Testis (tissue), 5 donors: ENCODE measurements around the gene UMPS. TPM values are rescaled to one million over a fixed set of nuclear protein-coding genes. Genes with fewer than 3 reads are reported as not detected.

Experiments used
- DNase-seq: peaks from one replicate; pipeline ENCODE4 v3.0.0-alpha.2; 2019
- H3K27ac ChIP-seq, 2 donors: fragments of 200-600 bp; sonication (generic); one replicate each; pipeline ENCODE4 v1.5.1; 2019
- H3K27me3 ChIP-seq: fragments of 200-600 bp; sonication (generic); one replicate; pipeline ENCODE4 v1.5.1; 2019
- H3K36me3 ChIP-seq: fragments of 200-600 bp; sonication (generic); one replicate; pipeline ENCODE4 v1.5.1; 2017; ENCODE audit warnings: low read depth; ENCODE audit errors: missing control alignments
- H3K4me1 ChIP-seq: fragments of 200-600 bp; sonication (generic); one replicate; pipeline ENCODE4 v1.5.1; 2019
- H3K4me3 ChIP-seq, 2 donors: fragments of 200-600 bp; sonication (generic); one replicate each; pipeline ENCODE4 v1.5.1; 2017 to 2019
- H3K9me3 ChIP-seq: fragments of 200-600 bp; sonication (generic); one replicate; pipeline ENCODE4 v1.5.1; 2017
- CTCF ChIP-seq, 3 experiments: fragments of 450-650 bp in 2 of 3; fragments of 200-600 bp in 1 of 3; sonication (generic) in 1 of 3; IDR thresholded peaks; one replicate each; pipeline ENCODE4 v1.5.1; 2016 to 2019; ENCODE audit warnings: antibody characterized with exemption in 3 of 3, mild to moderate bottlenecking in 2 of 3, moderate library complexity in 1 of 3
- POLR2A ChIP-seq: fragments of 450-650 bp; IDR thresholded peaks from one replicate; pipeline ENCODE4 v1.6.1; 2017; ENCODE audit warnings: antibody characterized with exemption, mild to moderate bottlenecking, moderate library complexity
- WGBS, 2 donors: methylation state at CpG; one replicate each; pipeline ENCODE4 v1.1.5; 2018; 5-methylcytosine and 5-hydroxymethylcytosine counted together
- intact Hi-C: fragments of 100-400 bp; cut with DNase I; formaldehyde crosslinking; loops from one replicate; pipeline ENCODE4 v1.15.1; 2023; ENCODE audit warnings: low total_unique reads
- long read RNA-seq, 2 donors: transcript quantifications; one replicate each; lab custom pipeline, GENCODE V29; 2026
- polyA plus RNA-seq: library from polyadenylated mRNA; stranded (reverse); fragments of 350-450 nt; fragmentation: Illumina TruSeq; extraction: RNeasy Lipid Tissue Mini Kit (QIAGEN cat#74804); gene quantifications from one replicate; pipeline ENCODE4 v1.2.3, GENCODE V29; 2014; ENCODE audit warnings: low read depth, low replicate concordance; ENCODE audit not compliant: insufficient read depth
- total RNA-seq, 2 donors: library from RNA; depleted of rRNA; stranded (reverse); fragments of >200 nt; gene quantifications; one replicate each; pipeline ENCODE4 v1.2.3, GENCODE V29; 2016

The UMPS gene
- total RNA-seq: 10 to 100 TPM; 24.6 to 26.8 TPM
- polyA plus RNA-seq: 20.0 TPM
- long read RNA-seq, donor 1, full-length matches to known transcripts: 7 of 20 reads
- long read RNA-seq, donor 1, partial matches to known transcripts: 13 of 20 reads
- long read RNA-seq, donor 1, other reads (novel, unspliced or antisense): 0 of 20 reads
- long read RNA-seq, donor 2, full-length matches to known transcripts: 7 of 14 reads
- long read RNA-seq, donor 2, partial matches to known transcripts: 7 of 14 reads
- long read RNA-seq, donor 2, other reads (novel, unspliced or antisense): 0 of 14 reads

DNA sequence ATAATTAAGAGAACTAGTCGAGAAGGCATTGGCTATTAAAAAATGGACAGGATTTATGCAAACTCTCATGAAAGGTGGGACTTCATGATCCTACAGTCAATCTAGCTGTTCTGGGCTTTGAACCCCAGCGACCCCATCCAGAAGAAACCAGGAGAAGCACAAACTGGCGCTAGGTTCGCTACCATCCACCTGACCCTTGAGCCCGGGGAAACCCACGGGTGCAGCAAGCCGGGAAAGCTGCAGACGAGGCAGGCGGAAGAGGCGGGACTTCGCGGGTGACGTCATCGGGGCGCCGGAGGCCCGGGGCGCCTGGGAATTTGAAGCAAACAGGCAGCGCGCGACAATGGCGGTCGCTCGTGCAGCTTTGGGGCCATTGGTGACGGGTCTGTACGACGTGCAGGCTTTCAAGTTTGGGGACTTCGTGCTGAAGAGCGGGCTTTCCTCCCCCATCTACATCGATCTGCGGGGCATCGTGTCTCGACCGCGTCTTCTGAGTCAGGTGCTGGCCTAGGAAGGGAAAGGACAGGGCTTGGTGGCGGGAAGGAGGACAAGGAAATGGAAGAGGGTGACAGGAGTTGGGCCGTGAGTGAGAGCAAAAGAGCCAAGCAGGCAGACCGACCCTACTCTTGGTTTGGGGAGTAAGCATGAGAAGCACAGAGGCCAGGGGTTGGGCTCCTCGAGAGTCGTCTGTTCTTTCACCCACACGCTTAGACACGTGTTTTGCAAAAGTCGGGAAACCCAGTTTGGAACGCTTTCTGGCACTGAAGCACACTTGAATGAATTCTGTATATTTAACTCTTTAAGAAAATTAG is at the start of gene UMPS:
Gene UMPS, plus strand, starts transcription at position 324 of the 812 bp plus-strand sequence. Its CDS starts 20 bp downstream, at position 344.
- intact Hi-C loops: no loop called here
- H3K36me3 ChIP-seq: no peaks in the 10 kb centered on the region
- TF ChIP-seq POLR2A (no peak), CTCF (IDR thresholded peaks at IDR 0.05) (no peak)
- H3K4me1 ChIP-seq: peaks cover 4% of the 10 kb centered on the region
- H3K27me3 ChIP-seq: no peaks in the 10 kb centered on the region
- 0 to 1% methylated on average over 44 of the region's 44 CpGs for WGBS, 2 donors
- DNase-seq: peak; percentile 94
- peak within 1 kb of the TSS; percentile 27 to 68 for H3K27ac ChIP-seq
- H3K9me3 ChIP-seq: no peaks in the 10 kb centered on the region
- peak within 1 kb of the TSS; percentile 74 to 94 for H3K4me3 ChIP-seq

DNA sequence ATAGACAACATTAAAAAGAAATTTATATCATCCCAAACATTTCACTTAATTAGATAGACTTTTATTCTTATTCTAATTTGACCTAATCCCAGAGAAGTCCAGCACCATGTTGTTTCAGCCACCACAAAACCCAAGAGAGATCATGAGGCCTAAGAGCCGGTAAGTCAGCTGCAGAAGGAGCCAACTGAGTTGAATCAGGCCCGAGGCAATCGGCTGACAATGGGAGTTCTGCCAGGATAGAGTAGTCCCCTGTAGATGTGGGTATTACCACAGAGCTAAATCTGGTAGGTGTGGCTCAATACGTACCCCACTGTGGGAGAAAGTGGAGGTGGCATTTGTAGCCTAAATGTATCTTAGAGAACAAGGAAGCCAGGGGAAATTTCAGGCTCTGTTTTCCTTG is 49.7 kb upstream of the UMPS start:
- Histone ChIP-seq H3K27ac (no peak overlapping the region), H3K36me3 (no peaks in the 10 kb centered on the region), H3K27me3 (no peaks in the 10 kb centered on the region), H3K4me3 (no peak overlapping the region), H3K9me3 (no peaks in the 10 kb centered on the region), H3K4me1 (no peaks in the 10 kb centered on the region)
- TF ChIP-seq POLR2A (no peak), CTCF (IDR thresholded peaks at IDR 0.05) (no peak)
- 83 to 92% methylated on average over 4 of the region's 4 CpGs for WGBS, 2 donors
- intact Hi-C loops: no loop called here
- DNase-seq: no peak

DNA sequence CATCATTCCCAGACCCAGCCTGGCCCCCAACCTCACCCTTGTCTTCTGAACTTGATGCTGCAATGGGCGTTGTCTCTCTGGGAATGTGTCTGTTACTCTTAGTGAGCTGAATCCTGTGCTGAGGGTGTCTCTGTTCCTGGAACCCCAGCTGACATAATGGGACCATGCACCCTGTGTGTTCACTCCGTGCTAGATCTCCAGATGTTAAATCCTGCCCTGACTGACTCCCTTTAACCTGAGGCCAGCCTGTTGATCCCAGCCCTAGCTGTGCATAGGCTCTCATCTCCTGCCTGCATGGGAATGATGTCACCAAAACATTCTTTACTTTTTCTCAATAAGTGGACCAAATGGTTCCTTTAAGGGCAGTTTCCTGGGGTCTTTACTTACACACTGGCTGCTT is 48.0 kb upstream of the UMPS start:
- Histone ChIP-seq H3K4me1 (no peaks in the 10 kb centered on the region), H3K36me3 (no peaks in the 10 kb centered on the region), H3K27me3 (no peaks in the 10 kb centered on the region), H3K9me3 (no peaks in the 10 kb centered on the region), H3K4me3 (no peak overlapping the region), H3K27ac (no peak overlapping the region)
- DNase-seq: no peak
- intact Hi-C loops: no loop called here
- WGBS, 2 donors: 79 to 98% methylated on average over 2 of the region's 2 CpGs
- no peak for TF ChIP-seq CTCF (IDR thresholded peaks at IDR 0.05)
- TF ChIP-seq POLR2A: no peak

GRCh38 chr3:124684459-124684858 is 45.8 kb upstream of the UMPS start:
- DNase-seq: no peak
- Histone ChIP-seq H3K4me3 (no peak overlapping the region), H3K27ac (no peak overlapping the region), H3K9me3 (no peaks in the 10 kb centered on the region), H3K36me3 (no peaks in the 10 kb centered on the region), H3K27me3 (no peaks in the 10 kb centered on the region), H3K4me1 (no peaks in the 10 kb centered on the region)
- WGBS, 2 donors: 85 to 89% methylated on average over 7 of the region's 7 CpGs
- intact Hi-C loops: no loop called here
- TF ChIP-seq POLR2A: no peak
- no peak for TF ChIP-seq CTCF (IDR thresholded peaks at IDR 0.05)
